Measurements from ENCODE around the gene GLCCI1. TPM values are rescaled to one million over a fixed set of nuclear protein-coding genes. Genes with fewer than 3 reads are reported as not detected.

GLCCI1 gene
- total RNA-seq, 6 donors from 2014 or later, result 27.4 to 240 (median 46.6) TPM

DNA sequence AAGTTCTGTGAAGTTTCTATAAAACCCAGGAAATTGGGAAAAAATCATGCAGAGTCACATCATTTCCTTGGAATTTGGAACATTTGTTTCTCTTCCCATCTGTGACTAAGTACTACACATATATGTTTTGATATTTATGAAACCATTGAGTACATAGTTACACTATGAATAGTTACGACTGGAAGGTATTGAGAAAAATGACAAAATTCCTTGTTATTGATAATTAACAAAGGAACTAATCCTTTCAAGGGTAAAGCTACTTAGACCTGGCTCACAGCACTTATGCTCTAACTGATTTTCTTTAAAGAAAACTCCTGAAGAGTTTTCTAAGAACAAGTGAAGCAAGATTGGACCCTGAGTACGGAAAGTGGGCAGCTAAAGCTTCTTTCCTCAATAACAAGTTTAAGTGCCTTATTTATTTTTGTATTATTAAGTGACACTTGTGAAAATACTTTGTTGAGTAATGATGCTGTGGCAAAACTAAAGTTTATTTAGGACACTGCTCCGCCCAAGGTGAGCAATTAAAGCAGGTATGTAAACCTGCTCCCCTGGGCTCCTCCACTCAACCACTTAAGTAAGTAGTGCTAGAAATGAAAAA, 12.0 kb upstream of the GLCCI1 start:
- 63 to 70% methylated on average over 3 of the region's 3 CpGs for WGBS, 2 donors
- TF ChIP-seq, protein P1, sequence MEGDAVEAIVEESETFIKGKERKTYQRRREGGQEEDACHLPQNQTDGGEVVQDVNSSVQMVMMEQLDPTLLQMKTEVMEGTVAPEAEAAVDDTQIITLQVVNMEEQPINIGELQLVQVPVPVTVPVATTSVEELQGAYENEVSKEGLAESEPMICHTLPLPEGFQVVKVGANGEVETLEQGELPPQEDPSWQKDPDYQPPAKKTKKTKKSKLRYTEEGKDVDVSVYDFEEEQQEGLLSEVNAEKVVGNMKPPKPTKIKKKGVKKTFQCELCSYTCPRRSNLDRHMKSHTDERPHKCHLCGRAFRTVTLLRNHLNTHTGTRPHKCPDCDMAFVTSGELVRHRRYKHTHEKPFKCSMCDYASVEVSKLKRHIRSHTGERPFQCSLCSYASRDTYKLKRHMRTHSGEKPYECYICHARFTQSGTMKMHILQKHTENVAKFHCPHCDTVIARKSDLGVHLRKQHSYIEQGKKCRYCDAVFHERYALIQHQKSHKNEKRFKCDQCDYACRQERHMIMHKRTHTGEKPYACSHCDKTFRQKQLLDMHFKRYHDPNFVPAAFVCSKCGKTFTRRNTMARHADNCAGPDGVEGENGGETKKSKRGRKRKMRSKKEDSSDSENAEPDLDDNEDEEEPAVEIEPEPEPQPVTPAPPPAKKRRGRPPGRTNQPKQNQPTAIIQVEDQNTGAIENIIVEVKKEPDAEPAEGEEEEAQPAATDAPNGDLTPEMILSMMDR (IDR thresholded peaks at IDR 0.05), result no peak
- TF ChIP-seq POLR2A (IDR thresholded peaks at IDR 0.05) (no peak), POLR2AphosphoS5 (IDR thresholded peaks at IDR 0.05) (no peak), EP300 (IDR thresholded peaks at IDR 0.05) (peak in 2 of 4 donors; percentile 60 to 85)
- DNase-seq, result peak in 1 of 2 donors; percentile 78

DNA sequence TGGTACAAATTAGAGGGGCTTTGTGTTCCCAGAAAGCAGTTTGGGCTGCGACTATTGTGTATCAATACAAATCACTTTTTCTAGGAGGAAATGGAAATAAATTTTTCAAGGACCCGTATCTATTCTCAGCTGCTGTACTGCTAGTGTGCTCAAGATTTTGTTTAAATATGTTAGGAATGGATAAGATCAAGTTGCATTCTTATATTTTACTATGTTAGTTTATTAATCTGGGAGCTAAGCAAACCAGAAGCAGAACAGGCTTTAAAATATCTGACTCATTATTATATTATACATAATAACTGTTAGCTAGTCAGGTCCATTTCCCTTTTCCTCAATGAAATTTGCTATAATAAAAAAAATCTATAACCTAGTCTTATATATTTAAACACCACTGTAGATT, 11.1 kb upstream of the GLCCI1 start:
- TF ChIP-seq EP300 (IDR thresholded peaks at IDR 0.05), result no peak
- TF ChIP-seq POLR2AphosphoS5 (IDR thresholded peaks at IDR 0.05), result no peak
- TF ChIP-seq, protein P1 (IDR thresholded peaks at IDR 0.05), result no peak
- no peak for TF ChIP-seq POLR2A (IDR thresholded peaks at IDR 0.05)
- Histone ChIP-seq H3K27ac (peak overlapping the region in 3 of 4 donors; percentile 27 to 45 (median 29)), H3K27me3 (no peaks in the 10 kb centered on the region), H3K4me3 (no peak overlapping the region), H3K36me3 (no peaks in the 10 kb centered on the region), H3K4me1 (peaks cover 0 to 14% (median 0%) of the 10 kb centered on the region in 4 donors), H3K9me3 (no peaks in the 10 kb centered on the region)
- DNase-seq (no peak), ATAC-seq (ENCODE audit: low FRiP score in 2 of 2) (no peak)
- 46 to 83% methylated on average over 2 of the region's 2 CpGs for WGBS, 2 donors

More for the DNA sequence above, 12.0 kb upstream of the GLCCI1 start:
- Histone ChIP-seq H3K27ac (peak overlapping the region in 3 of 4 donors; percentile 33 to 53 (median 45)), H3K36me3 (no peaks in the 10 kb centered on the region), H3K9me3 (no peaks in the 10 kb centered on the region), H3K4me3 (no peak overlapping the region), H3K27me3 (no peaks in the 10 kb centered on the region), H3K4me1 (peaks cover 0 to 14% (median 0%) of the 10 kb centered on the region in 4 donors)
- peak; percentile 73 to 94 for ATAC-seq (ENCODE audit: low FRiP score in 2 of 2)

DNA sequence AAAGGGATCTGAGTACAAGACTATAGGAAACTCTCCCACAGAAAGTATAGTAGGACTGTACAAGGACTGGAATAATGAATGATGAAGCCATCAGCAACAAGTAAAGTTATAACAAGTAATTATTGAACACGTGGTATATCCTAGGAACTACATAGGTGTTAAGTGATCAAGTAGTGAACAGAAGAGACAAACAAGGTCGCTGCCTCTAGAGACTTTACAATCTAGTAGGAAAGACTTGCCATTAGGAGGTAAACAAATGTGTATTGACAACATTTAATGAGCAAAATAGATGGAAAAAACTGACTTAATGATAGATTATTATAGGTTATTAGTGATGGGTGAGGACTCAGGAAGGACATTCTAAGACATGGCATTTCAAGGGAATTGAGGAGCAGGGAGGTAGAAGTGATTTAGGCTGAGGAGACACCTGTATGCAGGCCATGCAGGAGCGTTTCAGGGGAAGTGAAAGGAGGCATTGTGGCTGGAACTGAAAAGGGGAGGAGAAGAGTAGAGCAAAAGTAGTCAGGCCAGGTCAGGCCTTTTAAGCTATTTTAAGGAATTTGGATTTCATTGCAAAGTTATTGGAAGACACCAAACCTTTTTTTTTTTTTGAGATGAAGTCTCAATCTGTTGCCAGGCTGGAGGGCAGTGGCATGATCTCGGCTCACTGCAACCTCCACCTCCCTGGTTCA, 8.5 kb upstream of the GLCCI1 start:
- H3K9me3 ChIP-seq, result no peaks in the 10 kb centered on the region
- no peak overlapping the region for H3K4me3 ChIP-seq
- TF ChIP-seq, protein P1 (IDR thresholded peaks at IDR 0.05), result no peak
- TF ChIP-seq EP300 (IDR thresholded peaks at IDR 0.05) (no peak), POLR2AphosphoS5 (IDR thresholded peaks at IDR 0.05) (no peak), POLR2A (IDR thresholded peaks at IDR 0.05) (no peak)
- DNase-seq (no peak), ATAC-seq (ENCODE audit: low FRiP score in 2 of 2) (no peak)
- peaks cover 0 to 10% (median 0%) of the 10 kb centered on the region in 4 donors for H3K4me1 ChIP-seq
- H3K36me3 ChIP-seq, result no peaks in the 10 kb centered on the region
- no peaks in the 10 kb centered on the region for H3K27me3 ChIP-seq
- WGBS, 2 donors, result 85 to 89% methylated on average over 4 of the region's 4 CpGs
- H3K27ac ChIP-seq, result no peak overlapping the region

DNA sequence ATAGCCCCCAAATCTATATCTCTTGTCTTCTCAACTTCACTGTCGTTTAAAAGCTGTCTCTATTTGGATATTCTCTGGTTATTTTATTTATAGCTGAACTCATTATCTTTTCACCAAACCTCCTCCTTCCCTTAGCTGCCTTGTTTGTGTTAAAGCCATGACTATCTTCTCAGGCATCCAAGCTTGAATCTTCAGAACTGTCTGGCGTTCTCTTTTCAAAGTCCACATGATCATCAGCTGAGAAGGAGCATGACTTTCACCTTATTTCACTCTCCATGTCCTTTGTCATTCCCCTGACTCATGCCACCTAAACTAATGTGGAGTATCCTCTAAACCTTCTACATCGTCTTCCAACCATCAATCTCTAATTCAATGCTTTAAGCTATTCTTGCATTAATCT, 5.7 kb upstream of the GLCCI1 start:
- DNase-seq, result no peak
- H3K4me3 ChIP-seq, result no peak overlapping the region
- 93 to 96% methylated on average over 3 of the region's 3 CpGs for WGBS, 2 donors
- H3K9me3 ChIP-seq, result no peaks in the 10 kb centered on the region
- TF ChIP-seq POLR2AphosphoS5 (IDR thresholded peaks at IDR 0.05), result no peak
- TF ChIP-seq, protein P1 (IDR thresholded peaks at IDR 0.05), result no peak
- no peak for TF ChIP-seq POLR2A (IDR thresholded peaks at IDR 0.05)
- no peak for TF ChIP-seq EP300 (IDR thresholded peaks at IDR 0.05)
- no peaks in the 10 kb centered on the region for H3K36me3 ChIP-seq
- no peak overlapping the region for H3K27ac ChIP-seq
- no peaks in the 10 kb centered on the region for H3K27me3 ChIP-seq
- no peak for ATAC-seq (ENCODE audit: low FRiP score in 2 of 2)
- peaks cover 0 to 5% (median 0%) of the 10 kb centered on the region in 4 donors for H3K4me1 ChIP-seq
